ENCODE results near the gene TP63.

DNA sequence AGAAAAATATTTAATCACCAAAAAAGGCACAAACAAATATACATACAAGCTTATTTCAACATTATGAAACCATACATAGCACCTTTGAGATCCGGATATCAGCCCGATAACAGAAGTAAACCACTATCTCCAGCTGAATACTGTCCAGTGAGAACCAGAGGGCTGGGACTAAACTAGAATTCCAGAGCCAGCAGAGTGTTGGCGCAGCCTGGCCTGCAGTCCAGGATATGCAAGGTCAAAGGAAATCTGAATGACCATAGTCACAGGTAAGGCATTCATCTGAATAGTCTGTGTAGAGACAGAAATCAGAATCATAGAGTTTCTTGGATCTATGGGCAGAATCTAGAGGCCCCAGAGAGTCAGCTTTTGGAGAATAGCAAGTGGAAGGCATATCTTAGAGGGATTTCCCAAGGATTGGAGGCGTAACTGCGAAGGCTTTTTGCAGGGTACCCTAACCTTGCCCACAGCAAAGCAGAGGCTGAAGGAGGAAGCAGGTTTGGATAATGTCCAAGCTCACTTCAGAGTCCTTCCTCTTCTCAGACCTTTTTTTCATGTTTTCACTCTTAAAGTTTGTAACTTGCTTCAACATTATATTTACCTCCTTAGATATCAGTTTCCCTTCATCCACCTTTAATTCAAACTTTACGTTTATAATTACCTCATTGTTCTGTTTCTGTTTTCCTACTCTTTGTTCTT, 32.5 kb upstream of the TP63 start:
- TF ChIP-seq, protein P1, sequence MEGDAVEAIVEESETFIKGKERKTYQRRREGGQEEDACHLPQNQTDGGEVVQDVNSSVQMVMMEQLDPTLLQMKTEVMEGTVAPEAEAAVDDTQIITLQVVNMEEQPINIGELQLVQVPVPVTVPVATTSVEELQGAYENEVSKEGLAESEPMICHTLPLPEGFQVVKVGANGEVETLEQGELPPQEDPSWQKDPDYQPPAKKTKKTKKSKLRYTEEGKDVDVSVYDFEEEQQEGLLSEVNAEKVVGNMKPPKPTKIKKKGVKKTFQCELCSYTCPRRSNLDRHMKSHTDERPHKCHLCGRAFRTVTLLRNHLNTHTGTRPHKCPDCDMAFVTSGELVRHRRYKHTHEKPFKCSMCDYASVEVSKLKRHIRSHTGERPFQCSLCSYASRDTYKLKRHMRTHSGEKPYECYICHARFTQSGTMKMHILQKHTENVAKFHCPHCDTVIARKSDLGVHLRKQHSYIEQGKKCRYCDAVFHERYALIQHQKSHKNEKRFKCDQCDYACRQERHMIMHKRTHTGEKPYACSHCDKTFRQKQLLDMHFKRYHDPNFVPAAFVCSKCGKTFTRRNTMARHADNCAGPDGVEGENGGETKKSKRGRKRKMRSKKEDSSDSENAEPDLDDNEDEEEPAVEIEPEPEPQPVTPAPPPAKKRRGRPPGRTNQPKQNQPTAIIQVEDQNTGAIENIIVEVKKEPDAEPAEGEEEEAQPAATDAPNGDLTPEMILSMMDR (conservative IDR thresholded peaks at IDR 0.05; ENCODE audit: low read depth in 2 of 2), result no peak
- TF ChIP-seq POLR2AphosphoS5 (IDR thresholded peaks at IDR 0.05; ENCODE audit: low read depth), result no peak
- TF ChIP-seq, protein P2, sequence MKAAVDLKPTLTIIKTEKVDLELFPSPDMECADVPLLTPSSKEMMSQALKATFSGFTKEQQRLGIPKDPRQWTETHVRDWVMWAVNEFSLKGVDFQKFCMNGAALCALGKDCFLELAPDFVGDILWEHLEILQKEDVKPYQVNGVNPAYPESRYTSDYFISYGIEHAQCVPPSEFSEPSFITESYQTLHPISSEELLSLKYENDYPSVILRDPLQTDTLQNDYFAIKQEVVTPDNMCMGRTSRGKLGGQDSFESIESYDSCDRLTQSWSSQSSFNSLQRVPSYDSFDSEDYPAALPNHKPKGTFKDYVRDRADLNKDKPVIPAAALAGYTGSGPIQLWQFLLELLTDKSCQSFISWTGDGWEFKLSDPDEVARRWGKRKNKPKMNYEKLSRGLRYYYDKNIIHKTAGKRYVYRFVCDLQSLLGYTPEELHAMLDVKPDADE (IDR thresholded peaks at IDR 0.05), result no peak

All from GM23338 (cell line).